NCI-H510A (cell line): ENCODE data around the gene RMND1.
"Not testable (repeated sequence)": the region's sequence is repeated elsewhere in the genome, so short reads cannot be mapped to it uniquely, and the experiment has no call there.

Experiments used
- DNase-seq: peaks from one replicate; lab custom pipeline; 2025; lab: John Stamatoyannopoulos, UW

Gene RMND1

DNA sequence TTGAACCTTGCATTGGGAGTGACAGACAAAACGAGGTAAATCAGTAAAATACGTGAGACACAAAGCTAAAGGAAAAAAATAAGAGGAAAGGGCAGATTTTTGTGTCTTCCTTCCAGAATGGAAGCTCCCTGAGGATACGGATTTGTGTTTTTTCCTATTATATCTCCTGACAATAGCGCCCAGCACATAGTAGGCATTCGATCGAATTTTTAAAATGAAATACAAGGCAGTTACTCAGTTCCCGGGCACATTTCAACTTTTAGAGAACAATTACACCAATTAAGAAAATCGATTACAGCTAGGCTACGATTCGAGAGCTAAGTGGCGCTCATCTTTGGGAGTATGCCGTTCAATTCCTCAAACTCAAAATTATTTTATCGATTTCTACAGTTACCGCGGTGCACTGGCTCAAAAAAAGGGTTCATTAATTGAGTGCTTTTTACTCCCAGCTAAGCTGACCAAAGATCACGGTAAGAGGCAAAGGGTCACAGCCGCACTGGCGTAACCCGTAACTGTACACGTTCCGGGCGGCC lies 443 bp downstream of the RMND1 start:
- no peak for DNase-seq

DNA sequence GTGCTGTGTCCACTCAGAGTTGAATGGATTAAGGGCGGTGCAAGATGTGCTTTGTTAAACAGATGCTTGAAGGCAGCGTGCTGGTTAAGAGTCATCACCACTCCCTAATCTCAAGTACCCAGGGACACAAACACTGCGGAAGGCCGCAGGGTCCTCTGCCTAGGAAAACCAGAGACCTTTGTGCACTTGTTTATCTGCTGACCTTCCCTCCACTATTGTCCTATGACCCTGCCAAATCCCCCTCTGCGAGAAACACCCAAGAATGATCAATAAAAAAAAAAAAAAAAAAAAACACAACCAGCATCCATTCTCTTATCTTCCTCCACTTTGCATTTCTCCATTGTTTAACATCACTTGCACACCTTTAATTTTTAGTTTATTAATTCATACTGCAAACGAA lies 998 bp downstream of the RMND1 start:
- not testable (repeated sequence) for DNase-seq

DNA sequence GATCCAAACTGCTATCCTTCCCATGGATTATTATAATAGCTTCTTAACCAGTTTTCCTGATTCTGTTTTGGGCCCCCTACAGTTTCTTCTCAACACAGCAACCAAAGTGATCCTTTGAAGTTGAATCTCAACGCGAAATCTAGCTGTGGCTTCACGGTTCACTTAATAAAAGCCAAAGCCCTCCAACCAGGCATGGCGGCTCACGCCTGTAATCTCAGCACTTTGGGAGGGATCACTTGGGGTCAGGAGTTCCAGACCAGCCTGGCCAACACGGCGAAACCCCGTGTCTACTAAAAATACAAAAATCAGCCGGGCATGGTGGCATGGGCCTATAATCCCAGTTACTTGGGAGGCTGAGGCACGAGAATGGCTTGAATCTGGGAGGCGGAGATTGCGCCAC lies 3.3 kb downstream of the RMND1 start:
- no peak for DNase-seq

DNA sequence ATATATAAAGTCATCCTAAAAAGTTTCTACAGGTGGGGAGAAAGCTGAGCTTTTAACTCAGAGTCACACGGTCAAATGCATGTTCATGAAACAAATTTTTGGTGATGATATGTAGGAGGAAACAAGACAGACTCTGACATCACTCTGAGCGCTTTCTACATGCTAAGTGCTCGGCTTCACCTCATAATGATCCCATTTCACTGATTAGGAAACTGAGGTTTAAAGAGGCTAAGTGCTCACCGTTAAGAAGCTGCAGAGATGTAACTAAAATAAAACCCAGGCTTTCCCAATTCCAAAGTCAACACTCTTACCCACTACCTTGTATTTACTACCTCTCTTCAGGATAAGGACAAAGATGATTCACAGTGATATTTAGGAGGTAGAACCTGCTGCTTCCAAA lies 4.7 kb downstream of the RMND1 start:
- no peak for DNase-seq

DNA sequence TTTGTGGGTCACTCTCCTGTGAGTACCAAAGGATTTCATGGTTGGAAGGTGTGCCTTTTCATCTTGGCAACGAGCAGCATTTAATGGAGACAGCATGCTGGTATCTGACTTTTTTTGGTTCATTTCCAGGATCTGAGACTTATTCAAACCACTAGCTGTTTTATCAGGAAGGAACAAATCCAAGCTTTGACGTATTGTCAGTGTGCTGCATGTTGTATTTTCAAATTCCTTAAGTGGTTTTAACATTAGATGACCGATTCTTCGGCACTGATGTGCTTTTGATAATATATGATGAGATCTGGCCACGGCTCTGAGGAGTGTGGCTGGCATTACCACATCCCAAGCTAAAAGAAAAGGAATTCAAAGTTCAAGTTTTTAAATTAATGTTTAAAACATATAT lies 6.4 kb downstream of the RMND1 start:
- no peak for DNase-seq

DNA sequence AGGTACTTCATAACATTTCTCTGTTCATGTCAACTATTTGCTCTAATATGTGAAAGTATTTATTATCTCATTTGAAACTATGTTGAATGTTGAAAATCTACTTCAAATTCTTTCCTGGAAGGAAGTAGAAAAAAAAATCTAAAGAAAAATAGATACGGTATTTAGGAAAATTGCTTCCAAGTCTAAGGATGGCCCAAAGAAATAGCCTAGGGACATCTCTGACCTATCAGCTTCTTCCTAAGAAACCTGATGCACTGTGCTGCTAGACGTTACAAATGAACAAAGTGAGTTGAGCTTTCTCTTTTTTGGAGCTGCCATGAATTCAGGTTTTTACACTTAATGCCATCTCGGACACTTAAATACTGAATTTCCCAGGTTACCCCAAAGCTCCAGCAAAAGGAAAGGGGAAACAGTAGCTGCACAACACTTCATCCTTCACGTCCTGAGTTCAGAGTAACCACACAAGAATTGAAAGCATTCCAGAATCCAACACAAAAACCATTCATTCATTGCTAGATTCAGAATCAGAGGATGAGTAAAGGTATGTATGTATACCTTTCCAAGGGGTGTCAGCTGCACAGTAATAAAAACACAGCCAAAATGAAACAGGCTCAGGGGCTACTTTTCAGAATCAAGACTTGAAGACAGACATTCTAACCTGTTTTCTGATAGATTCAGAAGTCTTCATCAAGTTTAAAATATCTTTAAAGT lies 7.9 kb downstream of the RMND1 start:
- no peak for DNase-seq

DNA sequence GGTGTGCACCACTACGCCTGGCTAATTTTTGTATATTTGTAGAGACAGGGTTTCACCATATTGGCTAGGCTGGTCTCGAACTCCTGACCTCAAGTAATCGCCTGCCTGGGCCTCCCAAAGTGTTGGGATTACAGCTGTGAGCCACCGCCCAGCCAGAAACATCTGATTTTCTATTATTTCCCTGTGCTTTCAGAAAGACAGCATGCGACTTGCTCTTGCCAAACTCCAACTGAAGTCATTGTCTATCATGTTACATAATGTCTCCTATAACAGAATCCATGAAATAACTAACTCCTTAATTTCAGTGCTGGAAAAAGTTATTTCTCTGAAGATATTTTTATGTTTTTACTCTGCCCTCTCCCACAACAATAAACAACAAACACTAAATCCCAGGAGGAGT lies 8.5 kb downstream of the RMND1 start:
- DNase-seq: no peak

DNA sequence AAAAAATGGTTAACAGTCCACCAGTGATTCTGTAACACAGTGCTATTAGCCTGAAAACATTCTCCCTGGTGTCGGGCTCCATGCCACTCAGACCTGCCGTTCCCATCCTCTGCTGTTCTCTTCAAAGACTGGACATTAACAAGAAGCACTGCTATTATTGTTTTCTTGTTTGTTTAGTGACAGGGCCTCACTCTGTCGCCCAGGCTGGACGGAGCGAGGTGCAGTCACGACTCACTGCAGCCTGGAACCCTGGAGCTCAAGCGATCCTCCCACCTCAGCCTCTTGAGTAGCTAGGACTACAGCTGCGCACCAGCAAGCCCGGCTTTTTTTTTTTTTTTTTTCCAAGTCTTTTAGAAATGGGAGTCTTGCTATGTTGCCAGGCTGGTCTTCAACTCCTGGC lies 9.6 kb downstream of the RMND1 start:
- DNase-seq: peak; percentile 23

DNA sequence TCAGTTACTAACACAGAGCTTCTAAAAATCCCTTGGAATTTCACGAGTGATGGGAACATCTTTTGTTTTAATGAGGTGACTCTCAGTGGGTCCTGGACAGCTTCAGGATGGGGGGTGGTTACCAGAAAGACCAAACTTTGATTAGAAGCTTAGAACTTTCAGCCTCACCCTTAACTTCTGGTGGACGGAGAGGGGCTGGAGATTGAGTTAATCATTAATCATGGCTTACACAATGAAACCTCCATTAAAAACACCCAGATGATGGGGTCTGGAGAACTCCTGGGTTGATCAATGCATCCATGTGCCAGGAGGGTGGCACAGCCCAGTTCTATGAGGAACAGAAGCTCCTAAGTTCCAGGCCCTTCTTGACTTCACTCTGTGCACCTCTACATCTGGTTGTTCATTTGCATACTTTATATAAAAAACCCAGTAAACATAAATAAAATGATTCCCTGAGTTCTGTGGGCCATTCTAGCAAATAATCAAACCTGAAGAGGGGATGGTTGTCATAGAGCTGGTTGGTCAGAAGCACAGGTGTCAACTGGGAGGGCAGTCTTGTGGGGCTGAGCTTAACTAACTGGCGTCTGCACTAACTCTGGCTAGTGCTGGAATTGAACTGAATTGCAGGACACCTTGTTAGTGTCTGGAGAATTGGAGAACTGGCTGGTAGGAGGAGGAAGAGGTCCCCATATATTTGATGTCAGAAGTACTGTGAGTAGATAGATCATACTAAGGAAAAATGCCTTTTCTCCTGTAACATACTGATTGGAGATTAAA lies 10.3 kb downstream of the RMND1 start:
- no peak for DNase-seq

DNA sequence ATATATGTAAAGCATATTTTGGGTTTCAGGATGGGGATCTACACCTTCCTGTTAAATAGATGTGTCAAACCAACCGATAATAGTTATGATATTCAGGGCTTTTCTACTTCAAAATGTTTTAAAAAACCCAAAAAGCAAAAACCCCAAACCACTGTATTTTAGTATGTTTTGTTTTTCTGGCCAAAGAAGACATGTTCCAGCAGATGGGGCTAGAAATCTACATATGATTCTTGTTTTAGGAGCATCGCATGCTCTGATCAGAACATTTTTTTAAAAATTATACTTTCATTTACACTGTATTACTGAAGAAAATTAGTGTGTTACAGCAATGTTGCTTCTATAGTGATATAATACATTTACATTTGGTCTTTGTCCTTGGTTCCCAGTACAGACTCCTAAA lies 11.0 kb downstream of the RMND1 start:
- DNase-seq: no peak

DNA sequence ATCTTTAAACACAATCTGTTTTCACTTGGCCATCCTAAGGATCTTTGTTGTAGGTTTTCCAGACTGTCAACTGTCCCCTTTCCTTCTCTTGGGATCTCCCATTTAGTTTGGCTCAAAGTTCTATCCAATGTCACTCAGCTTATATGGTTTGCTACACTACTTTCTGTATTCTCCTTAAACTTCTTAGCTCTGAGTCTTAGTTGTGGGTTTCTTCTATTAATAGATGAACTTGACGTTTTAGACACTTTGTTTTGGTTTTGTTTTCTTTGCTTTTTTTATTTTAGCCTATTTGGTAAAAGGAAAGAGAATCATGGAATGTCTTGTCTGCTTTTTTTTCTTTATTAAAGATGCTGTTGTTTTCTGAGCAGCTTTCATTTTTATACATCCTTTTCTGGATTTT lies 11.4 kb downstream of the RMND1 start:
- DNase-seq: no peak

DNA sequence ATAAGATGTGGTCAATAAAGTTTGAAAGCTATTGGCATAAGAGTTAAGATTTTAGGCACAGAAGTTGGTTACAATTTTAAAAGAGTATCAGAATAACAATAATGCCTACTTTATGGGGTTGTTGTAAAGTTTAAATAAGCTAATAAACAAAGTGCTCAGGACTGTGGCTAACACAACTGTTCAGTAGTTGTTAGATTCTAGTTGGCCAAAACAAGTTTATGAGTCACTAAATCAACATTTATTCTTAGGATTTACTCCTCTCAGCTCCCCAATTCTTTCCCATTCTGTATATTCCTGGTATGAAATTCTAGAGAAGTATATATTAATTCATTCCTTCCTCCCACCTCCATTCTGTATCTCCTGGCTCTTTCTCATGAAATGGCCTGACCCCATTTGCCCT lies 14.5 kb downstream of the RMND1 start:
- no peak for DNase-seq

DNA sequence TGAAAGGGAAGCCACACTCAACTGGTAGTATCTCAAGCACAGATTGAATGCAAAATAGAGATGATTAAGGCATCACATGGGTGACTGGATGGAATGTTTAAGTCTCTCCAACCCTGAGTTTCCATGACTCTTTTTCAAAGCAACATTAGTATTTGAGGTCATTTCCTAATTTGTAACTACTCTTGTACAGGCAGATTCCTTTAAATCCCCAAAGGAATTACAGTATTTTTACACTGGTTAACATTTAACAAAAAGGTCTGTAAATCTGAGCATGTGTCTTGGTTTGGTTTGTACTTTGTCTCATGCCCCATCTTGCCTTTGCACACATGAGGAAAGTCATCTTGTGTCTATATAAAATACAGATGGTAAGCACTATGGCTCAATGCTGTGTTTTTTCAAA lies 15.1 kb downstream of the RMND1 start:
- DNase-seq: no peak

DNA sequence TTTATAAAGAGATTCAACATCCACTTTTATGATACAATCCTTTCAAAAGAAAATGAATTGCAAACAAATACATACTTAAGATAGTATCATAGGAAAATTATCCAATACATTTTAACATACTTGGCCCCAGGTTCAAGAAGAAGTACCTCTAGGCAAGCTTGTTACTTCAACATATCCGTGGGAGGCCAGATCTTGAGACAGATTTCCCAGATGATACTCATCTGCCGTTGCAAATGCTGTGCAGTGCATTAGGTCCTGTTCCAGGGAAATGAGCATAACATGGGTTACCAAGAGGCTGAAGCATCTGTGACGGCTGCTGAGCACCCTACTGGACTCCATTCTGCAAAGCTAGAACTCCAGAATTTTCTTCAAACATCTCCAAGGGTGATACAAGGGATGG lies 15.6 kb downstream of the RMND1 start:
- no peak for DNase-seq

DNA sequence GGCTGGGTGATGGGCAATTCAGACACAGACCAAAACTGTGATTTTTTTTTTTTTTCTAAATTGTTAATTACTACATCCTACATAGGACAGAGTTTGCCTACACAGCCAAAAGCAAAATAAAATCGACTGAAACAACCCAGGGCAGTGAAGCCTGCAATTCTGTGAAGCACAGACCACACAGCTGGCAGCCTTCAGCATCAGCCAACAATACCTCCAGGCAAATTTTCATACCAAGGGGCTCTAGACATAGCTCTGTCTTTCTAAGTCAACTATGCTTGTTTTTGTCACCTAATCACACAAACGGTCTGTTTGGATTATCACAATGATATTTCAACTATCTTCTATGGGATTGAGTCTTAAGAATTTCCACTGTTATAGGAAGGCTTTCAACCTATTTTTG lies 17.6 kb downstream of the RMND1 start:
- no peak for DNase-seq

DNA sequence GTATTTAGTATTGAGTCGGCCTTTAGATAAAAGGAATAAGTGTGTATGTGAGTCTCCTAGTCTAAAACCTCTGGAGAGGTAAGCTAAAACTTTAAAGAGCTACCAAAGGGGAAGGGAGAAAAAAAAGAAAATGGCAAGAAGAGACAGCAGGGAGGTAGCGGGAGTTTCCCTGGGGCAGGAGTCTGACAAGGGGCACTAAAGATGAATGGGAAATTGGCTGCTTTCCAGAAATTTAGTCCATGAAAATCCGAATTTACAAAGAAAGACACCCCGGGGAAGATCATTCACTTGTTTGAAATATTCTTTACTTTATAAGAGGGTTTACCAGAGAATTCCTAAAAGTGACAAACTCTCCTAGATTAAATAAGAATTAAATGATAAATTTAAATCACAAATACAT lies 19.3 kb downstream of the RMND1 start:
- no peak for DNase-seq

DNA sequence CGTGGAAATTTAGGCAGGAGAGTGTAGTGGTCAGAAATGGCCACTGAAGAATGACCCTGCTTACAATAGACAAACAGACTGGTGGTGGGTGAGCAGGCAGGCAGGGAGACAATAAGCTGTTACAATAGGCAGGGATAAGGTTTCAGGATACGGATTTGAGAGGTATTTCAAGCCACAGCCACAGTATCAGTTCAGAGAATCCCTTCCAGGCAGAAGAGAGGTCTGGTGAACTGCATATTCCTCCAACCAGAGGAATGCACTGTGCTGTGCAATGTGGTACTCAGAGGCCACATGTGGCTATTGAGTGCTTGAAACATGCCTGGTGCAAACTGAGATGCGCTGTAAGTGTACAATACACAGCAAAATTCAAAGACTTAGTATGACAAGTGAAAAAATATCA lies 20.6 kb downstream of the RMND1 start:
- no peak for DNase-seq

DNA sequence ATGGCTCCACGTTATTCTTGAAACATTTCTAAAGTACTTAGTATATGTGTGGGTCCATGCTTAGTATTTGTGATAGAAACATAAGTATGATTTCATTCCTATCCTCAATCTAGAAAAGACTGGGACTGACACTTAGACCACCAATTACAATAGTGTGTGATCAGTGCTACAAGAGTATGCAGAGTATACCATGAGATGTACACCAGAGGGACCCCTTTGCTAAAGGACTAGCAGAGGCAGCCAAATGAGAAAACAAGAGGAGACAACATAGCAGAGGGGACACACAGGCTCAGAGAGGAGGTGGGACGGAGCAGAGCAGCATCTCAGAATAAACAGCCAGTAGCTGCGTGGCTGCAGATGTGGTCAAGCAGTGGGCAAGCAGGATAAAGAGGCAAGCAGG lies 21.0 kb downstream of the RMND1 start:
- no peak for DNase-seq

DNA sequence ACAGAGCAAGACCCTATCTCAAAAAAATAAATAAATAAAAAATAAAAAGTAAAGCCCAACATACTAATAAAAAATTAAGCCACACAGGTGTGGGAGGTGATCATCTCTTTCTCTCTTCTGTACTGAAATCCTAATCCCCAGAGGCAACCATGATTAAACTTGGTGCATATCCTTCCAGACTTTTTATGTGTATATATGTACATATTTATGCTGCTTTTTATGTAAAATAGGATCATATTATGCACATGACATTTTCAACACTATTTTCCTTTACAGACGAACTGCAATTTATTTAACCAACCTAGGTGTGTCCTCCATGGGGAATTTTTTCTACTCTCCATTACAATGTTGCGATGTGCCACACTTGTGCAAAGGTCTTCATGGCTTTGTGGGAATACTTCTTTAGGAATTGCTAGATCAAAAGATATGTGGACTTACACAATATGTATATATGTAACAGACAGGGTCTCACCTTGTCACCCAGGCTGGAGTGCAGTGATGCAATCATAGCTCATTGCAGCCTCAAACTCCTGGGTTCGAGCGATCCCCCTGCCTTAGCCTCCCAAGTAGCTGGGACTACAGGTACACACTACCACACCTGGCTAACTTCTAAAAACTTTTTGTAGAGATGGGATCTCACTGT lies 23.7 kb downstream of the RMND1 start:
- no peak for DNase-seq

DNA sequence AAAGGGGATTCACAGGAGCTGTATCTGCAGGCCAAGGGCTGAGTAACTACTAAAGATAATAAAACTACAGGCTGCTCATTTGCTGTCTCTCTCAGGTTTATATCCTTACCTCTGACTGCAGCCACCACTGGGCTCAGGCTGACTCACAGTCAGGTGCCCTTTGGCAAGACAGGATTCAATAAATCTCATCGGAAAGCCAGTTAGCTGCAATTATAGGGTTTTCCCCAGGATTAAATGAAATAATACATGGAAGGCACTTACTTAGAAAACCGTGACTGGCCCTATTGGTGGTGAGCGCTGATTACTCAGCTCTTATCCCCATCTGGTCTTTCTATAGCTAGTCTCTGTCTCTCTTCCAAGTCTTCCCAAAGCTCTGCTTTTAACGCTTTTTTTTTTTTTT lies 26.4 kb downstream of the RMND1 start:
- no peak for DNase-seq

DNA sequence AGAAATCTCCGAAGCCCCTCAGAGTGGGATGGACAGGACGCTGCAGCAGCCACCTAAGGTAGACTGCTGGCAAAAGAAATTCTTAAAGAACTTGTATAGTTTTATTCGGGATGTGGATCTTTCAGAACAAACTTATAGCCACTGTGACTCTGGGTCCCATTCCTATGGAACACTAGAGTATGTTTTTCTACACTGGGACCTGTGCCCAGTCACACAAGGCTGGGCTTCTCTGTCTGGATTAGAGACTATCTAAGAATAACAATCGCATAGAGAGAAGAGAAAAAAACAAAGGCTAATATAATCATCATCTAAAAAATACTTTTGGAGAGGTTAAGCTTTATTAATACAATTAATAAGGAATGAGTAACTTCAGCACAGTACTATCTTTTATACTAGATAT lies 28.9 kb downstream of the RMND1 start:
- no peak for DNase-seq

DNA sequence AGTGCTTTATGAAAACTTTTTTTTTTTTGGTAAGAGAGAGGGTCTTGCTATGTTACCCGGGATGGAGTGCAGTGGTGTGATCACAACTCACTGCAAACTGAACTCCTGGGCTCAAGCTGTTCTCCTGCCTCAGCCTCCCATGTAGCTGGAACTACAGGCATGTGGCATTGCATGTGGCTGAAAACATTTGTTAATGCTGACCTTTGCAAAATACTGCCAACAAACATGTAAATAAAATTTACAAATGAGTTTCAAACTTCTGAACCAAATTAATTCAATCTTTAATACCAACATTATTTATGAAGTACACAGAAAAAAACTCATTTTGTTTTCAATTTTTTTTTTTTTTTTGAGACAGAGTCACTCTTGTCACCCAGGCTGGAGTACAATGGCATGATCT lies 34.4 kb downstream of the RMND1 start:
- no peak for DNase-seq

DNA sequence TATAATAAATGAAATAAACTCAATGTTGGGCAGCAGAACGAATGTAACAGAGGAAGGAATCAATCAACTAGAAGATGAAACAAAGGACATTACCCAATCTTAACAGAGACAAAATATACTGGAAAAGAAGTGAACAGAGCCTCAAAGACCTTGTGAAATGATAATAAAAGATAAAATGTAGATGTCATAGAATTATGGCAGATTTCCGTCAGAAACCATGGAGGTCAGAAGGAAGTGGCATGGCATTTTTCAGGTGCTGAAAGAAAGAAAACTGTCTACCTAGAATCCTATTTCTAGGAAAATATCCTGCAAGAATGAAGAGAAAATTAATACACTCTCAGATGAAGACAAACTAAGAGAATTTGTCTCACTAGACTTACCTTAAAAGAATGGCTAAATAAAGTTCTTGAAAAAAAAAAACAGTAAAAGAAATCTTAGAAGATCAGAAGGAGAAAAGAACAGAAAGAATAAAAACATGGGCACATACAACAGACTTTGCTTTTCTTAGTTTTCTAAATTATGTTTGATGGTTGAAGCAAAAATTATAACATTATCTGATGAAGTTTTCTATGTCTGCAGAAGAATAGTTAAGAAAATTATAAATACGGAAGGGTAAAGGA lies 37.2 kb downstream of the RMND1 start:
- DNase-seq: no peak
